ENCODE measurements around the gene SMU1. TPM values are rescaled to one million over a fixed set of nuclear protein-coding genes. Genes with fewer than 3 reads are reported as not detected.

SMU1 gene
- total RNA-seq, 2 donors from 2014 or later = 11.4 to 12.2 TPM

DNA sequence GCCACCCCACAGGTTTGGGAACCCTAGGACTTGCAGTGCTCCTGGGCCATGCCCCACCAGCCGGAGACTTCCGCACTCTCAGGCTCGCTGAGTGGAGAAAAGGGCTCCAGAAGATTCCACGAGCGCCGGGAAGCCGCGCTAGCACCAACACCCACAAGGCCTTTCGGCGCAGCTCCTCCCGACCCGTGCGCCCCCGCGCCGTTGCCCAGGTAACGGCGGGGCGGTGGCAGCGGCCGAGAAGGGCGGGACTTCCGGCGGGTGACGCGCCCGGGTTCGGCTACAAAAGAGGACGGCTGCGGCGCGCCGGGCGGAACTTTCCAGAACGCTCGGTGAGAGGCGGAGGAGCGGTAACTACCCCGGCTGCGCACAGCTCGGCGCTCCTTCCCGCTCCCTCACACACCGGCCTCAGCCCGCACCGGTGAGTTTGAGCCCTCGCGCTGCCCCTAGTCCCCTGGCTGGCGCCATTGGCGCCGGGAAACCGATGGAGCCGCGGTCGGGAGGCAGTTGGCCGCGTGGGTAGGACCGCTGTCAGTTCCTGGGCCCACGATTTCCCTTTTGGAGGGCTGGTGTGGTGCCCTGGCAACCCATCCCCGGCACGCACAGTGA, 51.4 kb downstream of the SMU1 start, which contains the start of gene DNAJA1:
TSS of gene DNAJA1 (plus strand) at position 308 of the 606 bp plus-strand sequence. CDS start 1,212 bp downstream, outside the sequence.
- Histone ChIP-seq H3K27me3 (no peaks in the 10 kb centered on the region), H3K36me3 (peaks cover 25% of the 10 kb centered on the region), H3K9me3 (no peaks in the 10 kb centered on the region), H3K4me3 (peak within 1 kb of the TSS; percentile 98 to 99), H3K27ac (peak within 1 kb of the TSS; percentile 100), H3K4me1 (peaks cover 0 to 55% of the 10 kb centered on the region in 2 donors)
- TF ChIP-seq, protein P1, sequence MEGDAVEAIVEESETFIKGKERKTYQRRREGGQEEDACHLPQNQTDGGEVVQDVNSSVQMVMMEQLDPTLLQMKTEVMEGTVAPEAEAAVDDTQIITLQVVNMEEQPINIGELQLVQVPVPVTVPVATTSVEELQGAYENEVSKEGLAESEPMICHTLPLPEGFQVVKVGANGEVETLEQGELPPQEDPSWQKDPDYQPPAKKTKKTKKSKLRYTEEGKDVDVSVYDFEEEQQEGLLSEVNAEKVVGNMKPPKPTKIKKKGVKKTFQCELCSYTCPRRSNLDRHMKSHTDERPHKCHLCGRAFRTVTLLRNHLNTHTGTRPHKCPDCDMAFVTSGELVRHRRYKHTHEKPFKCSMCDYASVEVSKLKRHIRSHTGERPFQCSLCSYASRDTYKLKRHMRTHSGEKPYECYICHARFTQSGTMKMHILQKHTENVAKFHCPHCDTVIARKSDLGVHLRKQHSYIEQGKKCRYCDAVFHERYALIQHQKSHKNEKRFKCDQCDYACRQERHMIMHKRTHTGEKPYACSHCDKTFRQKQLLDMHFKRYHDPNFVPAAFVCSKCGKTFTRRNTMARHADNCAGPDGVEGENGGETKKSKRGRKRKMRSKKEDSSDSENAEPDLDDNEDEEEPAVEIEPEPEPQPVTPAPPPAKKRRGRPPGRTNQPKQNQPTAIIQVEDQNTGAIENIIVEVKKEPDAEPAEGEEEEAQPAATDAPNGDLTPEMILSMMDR (IDR thresholded peaks at IDR 0.05) = no peak
- DNase-seq (ENCODE audit: low spot score) = peak; percentile 95

DNA sequence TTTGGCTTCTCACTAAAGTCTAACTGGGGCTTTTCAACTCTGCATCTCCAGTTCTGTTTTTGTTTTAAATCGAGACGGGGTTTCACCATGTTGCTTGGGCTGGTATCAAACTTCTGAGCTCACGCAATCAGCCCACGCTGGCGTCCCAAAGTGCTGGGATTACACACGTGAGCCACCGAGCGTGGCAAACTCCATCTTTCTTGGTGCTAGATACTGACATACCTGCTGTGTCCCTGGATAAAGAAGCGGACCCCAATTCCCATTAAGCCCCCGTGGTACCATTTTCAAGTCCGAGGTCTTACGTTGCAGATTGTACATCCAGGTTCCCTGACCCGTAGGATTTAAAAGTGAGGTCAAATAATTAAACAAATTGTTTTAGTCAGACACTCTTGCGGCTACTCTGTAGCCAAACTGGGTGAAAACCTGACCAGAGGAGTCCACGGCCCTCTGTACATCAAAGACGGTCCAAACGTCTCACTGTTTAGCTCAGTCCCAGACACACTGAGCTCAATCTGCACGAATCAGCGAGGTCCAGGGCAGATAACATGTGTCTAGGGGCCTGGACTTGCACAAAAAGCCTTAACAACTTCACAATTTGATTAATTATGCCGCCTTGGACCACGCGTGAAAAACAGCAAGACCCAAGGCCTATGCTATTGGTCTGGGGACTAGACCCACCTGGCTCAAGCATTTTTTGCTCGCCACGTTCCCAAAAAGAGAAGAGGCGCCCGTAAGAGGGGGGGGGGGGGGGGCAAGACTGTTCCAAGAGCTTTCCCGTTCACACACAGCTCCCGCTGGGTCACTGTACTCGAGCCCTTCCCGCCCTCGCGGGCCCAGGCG, 52.1 kb downstream of the SMU1 start:
- no peak for DNase-seq (ENCODE audit: low spot score)
- peaks cover 0 to 48% of the 10 kb centered on the region in 2 donors for H3K4me1 ChIP-seq
- TF ChIP-seq, protein P1 (IDR thresholded peaks at IDR 0.05) = no peak
- H3K9me3 ChIP-seq = no peaks in the 10 kb centered on the region
- H3K4me3 ChIP-seq = peak overlapping the region; percentile 98 to 99
- no peaks in the 10 kb centered on the region for H3K27me3 ChIP-seq
- peak overlapping the region; percentile 100 for H3K27ac ChIP-seq
- H3K36me3 ChIP-seq = peaks cover 28% of the 10 kb centered on the region

DNA sequence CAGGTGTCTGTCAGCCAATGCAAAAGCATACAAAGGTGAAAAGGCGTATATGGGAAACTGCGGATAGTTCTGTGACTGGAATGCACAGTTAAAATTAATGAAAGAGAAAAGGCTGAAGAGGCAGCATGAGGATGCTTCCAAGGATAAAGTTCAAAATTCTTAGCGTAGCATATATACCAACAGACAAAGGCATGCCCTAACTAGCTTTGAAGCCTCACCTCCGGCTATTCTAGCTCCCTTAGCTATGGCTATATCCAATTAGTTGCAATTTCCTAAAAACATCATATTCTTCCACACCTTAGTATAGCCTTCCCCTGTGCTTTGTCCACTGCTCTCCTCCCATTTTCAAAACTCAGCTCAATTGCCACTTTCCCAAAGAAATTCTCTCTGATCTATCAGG, 52.8 kb downstream of the SMU1 start:
- Histone ChIP-seq H3K27ac (peak overlapping the region; percentile 100), H3K4me3 (peak overlapping the region in 1 of 2 donors; percentile 99), H3K4me1 (peaks cover 0 to 41% of the 10 kb centered on the region in 2 donors), H3K27me3 (no peaks in the 10 kb centered on the region), H3K9me3 (no peaks in the 10 kb centered on the region), H3K36me3 (peaks cover 22% of the 10 kb centered on the region)
- DNase-seq (ENCODE audit: low spot score) = no peak
- TF ChIP-seq, protein P1 (IDR thresholded peaks at IDR 0.05) = no peak

DNA sequence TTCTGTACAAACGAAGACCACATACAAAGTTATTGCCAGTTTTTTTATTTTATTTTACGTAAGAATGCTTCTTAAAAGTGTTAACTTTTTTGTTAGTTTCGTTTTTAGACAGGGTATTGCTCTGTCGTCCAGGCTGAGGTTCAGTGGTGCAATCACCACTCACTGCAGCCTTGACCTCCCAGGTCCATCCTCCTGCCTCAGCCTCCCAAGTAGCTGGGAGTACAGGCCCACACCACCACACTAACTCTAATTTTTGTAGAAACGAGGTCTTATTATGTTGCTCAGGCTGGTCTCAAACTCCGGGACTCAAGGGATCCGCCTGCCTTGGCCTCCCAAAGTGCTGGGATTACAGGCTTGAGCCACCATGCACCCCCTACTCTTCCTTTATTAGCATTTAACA, 53.7 kb downstream of the SMU1 start:
- TF ChIP-seq, protein P1 (IDR thresholded peaks at IDR 0.05) = no peak
- no peak overlapping the region for H3K27ac ChIP-seq

DNA sequence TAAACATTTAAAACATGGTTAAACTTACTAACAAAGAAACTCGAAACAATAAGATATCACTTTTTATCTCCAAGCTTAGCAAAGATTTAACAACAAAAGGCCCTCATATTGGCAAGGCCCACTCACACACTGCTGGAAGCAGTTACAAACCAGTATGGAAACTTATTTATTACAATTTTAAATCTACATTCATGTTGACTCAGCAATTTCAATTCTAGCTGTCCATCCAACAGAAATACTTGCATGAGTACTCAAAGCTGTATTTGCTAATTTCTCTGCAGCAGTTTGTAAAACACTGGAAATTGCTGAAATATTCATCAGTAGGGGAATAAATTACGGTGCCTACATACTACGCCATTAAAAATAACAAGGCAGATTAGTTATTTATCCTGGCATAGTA, 54.2 kb downstream of the SMU1 start:
- H3K4me1 ChIP-seq = peaks cover 0 to 29% of the 10 kb centered on the region in 2 donors
- H3K27ac ChIP-seq = no peak overlapping the region
- H3K27me3 ChIP-seq = no peaks in the 10 kb centered on the region
- no peak for DNase-seq (ENCODE audit: low spot score)
- H3K36me3 ChIP-seq = peaks cover 11% of the 10 kb centered on the region
- TF ChIP-seq, protein P1 (IDR thresholded peaks at IDR 0.05) = no peak
- no peaks in the 10 kb centered on the region for H3K9me3 ChIP-seq
- no peak overlapping the region for H3K4me3 ChIP-seq

More for the DNA sequence above, 53.7 kb downstream of the SMU1 start:
- DNase-seq (ENCODE audit: low spot score) = no peak
- no peaks in the 10 kb centered on the region for H3K27me3 ChIP-seq
- no peak overlapping the region for H3K4me3 ChIP-seq
- no peaks in the 10 kb centered on the region for H3K9me3 ChIP-seq
- H3K4me1 ChIP-seq = peaks cover 0 to 33% of the 10 kb centered on the region in 2 donors
- H3K36me3 ChIP-seq = peaks cover 15% of the 10 kb centered on the region
